ENCODE measurements around the gene KIF19. TPM values are rescaled to one million over a fixed set of nuclear protein-coding genes. Genes with fewer than 3 reads are reported as not detected.
"Not testable (repeated sequence)": the region's sequence is repeated elsewhere in the genome, so short reads cannot be mapped to it uniquely, and the experiment has no call there.

Gene KIF19
- total RNA-seq (2014; rRNA removed; shearing (Covaris generic)): not detected in 2 replicates
- not detected in 2 replicates for polyA plus RNA-seq (2016; fragmentation: Nextera tagmentation; extraction: Ambion mirVana)

GRCh38 chr17:74325743-74326379 lies at the start of gene KIF19:
Gene KIF19, plus strand, starts transcription at chr17:74326226. Its CDS starts 124 bp downstream, at chr17:74326350.
- H3K9me3 ChIP-seq (ENCODE audit: low read depth): no peaks in the 10 kb centered on the region
- 6 to 7% methylated on average over 40 to 62 of the region's 73 CpGs for WGBS, 2 experiments (ENCODE audit: low coverage in 1 of 2, low lambda C conversion rate in 2 of 2, missing lambda C conversion rate in 2 of 2)
- in situ Hi-C loops (cut with MboI): no loop called here
- no peaks in the 10 kb centered on the region for H4K20me1 ChIP-seq (ENCODE audit: insufficient read depth)
- H3K27me3 ChIP-seq (replicated peaks; ENCODE audit: insufficient read depth): peaks cover 19% of the 10 kb centered on the region
- H3K9me2 ChIP-seq (ENCODE audit: insufficient read depth): no peaks in the 10 kb centered on the region
- no peaks in the 10 kb centered on the region for H3K36me3 ChIP-seq (ENCODE audit: low read depth)
- no peak within 1 kb of the TSS for H3K9ac ChIP-seq
- no peak within 1 kb of the TSS for H3K27ac ChIP-seq
- no peak within 1 kb of the TSS for H2AFZ ChIP-seq
- H3F3A ChIP-seq (ENCODE audit: insufficient read depth): no peaks in the 10 kb centered on the region
- TF ChIP-seq EZH2 (IDR thresholded peaks at IDR 0.05; ENCODE audit: insufficient read depth, poor library complexity, severe bottlenecking) (no peak), EZH2phosphoT487 (IDR thresholded peaks at IDR 0.05; ENCODE audit: insufficient read depth, low read depth) (0 out of 2 replicates have a peak, but pooled peaks have one; percentile 26)
- no peaks in the 10 kb centered on the region for H3K79me2 ChIP-seq (ENCODE audit: insufficient read depth)
- DNase-seq: peak; percentile 35
- no peak within 1 kb of the TSS for H3K4me3 ChIP-seq
- peak within 1 kb of the TSS; percentile 28 for H3K4me2 ChIP-seq (ENCODE audit: unreplicated experiment)
- no peaks in the 10 kb centered on the region for H3K4me1 ChIP-seq (ENCODE audit: insufficient read depth)

GRCh38 chr17:74276541-74277009 lies 49.5 kb upstream of the KIF19 start:
- Histone ChIP-seq H3F3A (ENCODE audit: insufficient read depth) (no peaks in the 10 kb centered on the region), H3K79me2 (ENCODE audit: insufficient read depth) (no peaks in the 10 kb centered on the region), H3K4me2 (ENCODE audit: unreplicated experiment) (no peak overlapping the region), H3K27ac (no peak overlapping the region), H3K36me3 (ENCODE audit: low read depth) (no peaks in the 10 kb centered on the region), H4K20me1 (ENCODE audit: insufficient read depth) (no peaks in the 10 kb centered on the region), H3K9me3 (ENCODE audit: low read depth) (no peaks in the 10 kb centered on the region), H3K9ac (no peak overlapping the region), H3K4me1 (ENCODE audit: insufficient read depth) (no peaks in the 10 kb centered on the region), H3K9me2 (ENCODE audit: insufficient read depth) (no peaks in the 10 kb centered on the region), H3K4me3 (no peak overlapping the region), H3K27me3 (replicated peaks; ENCODE audit: insufficient read depth) (peaks cover 32% of the 10 kb centered on the region), H2AFZ (no peak overlapping the region)
- in situ Hi-C loops (cut with MboI): no loop called here
- WGBS, 2 experiments (ENCODE audit: low coverage in 1 of 2, low lambda C conversion rate in 2 of 2, missing lambda C conversion rate in 2 of 2): 4 to 7% methylated on average over 5 of the region's 5 CpGs
- no peak for TF ChIP-seq EZH2phosphoT487 (IDR thresholded peaks at IDR 0.05; ENCODE audit: insufficient read depth, low read depth)
- no peak for TF ChIP-seq EZH2 (IDR thresholded peaks at IDR 0.05; ENCODE audit: insufficient read depth, poor library complexity, severe bottlenecking)
- DNase-seq: no peak

- Histone ChIP-seq H3K4me2 (ENCODE audit: unreplicated experiment) (no peak overlapping the region), H3F3A (ENCODE audit: insufficient read depth) (no peaks in the 10 kb centered on the region), H3K4me3 (no peak overlapping the region), H3K4me1 (ENCODE audit: insufficient read depth) (no peaks in the 10 kb centered on the region), H3K9me2 (ENCODE audit: insufficient read depth) (no peaks in the 10 kb centered on the region), H3K9me3 (ENCODE audit: low read depth) (no peaks in the 10 kb centered on the region), H3K79me2 (ENCODE audit: insufficient read depth) (no peaks in the 10 kb centered on the region), H2AFZ (no peak overlapping the region), H3K27me3 (replicated peaks; ENCODE audit: insufficient read depth) (peaks cover 32% of the 10 kb centered on the region), H3K36me3 (ENCODE audit: low read depth) (no peaks in the 10 kb centered on the region), H3K27ac (no peak overlapping the region), H4K20me1 (ENCODE audit: insufficient read depth) (no peaks in the 10 kb centered on the region), H3K9ac (no peak overlapping the region)
- DNase-seq: no peak
- 29 to 44% methylated on average over 1 of the region's 1 CpG for WGBS, 2 experiments (ENCODE audit: low coverage in 1 of 2, low lambda C conversion rate in 2 of 2, missing lambda C conversion rate in 2 of 2)
- in situ Hi-C loops (cut with MboI): no loop called here
- TF ChIP-seq EZH2phosphoT487 (IDR thresholded peaks at IDR 0.05; ENCODE audit: insufficient read depth, low read depth): no peak
- TF ChIP-seq EZH2 (IDR thresholded peaks at IDR 0.05; ENCODE audit: insufficient read depth, poor library complexity, severe bottlenecking): no peak
Measured at GRCh38 chr17:74277935-74278334, 48.1 kb upstream of the KIF19 start.

GRCh38 chr17:74279617-74280016 lies 46.4 kb upstream of the KIF19 start:
- H3F3A ChIP-seq (ENCODE audit: insufficient read depth); H3K4me1 ChIP-seq (ENCODE audit: insufficient read depth); H3K9me3 ChIP-seq (ENCODE audit: low read depth); H3K36me3 ChIP-seq (ENCODE audit: low read depth); H3K9ac ChIP-seq; H2AFZ ChIP-seq; DNase-seq; H3K9me2 ChIP-seq (ENCODE audit: insufficient read depth); H3K4me3 ChIP-seq; H4K20me1 ChIP-seq (ENCODE audit: insufficient read depth); H3K79me2 ChIP-seq (ENCODE audit: insufficient read depth); in situ Hi-C loops (cut with MboI); H3K4me2 ChIP-seq (ENCODE audit: unreplicated experiment); H3K27ac ChIP-seq: not testable (repeated sequence)
- peaks cover 26% of the 10 kb centered on the region for H3K27me3 ChIP-seq (replicated peaks; ENCODE audit: insufficient read depth)
- 70 to 77% methylated on average over 7 of the region's 7 CpGs for WGBS, 2 experiments (ENCODE audit: low coverage in 1 of 2, low lambda C conversion rate in 2 of 2, missing lambda C conversion rate in 2 of 2)

Data from GM23248 (cell line).